Parathyroid adenoma (tissue), 2 donors: Measurements from ENCODE around the gene PDE7B.

Experiments used
- H2AFZ ChIP-seq: fragments of 300-600 bp; sonication (generic); one replicate; pipeline ENCODE4 v1.7.0; 2017; ENCODE audit warnings: antibody characterized with exemption, mild to moderate bottlenecking
- H3K27ac ChIP-seq: fragments of 300-600 bp; sonication (generic); one replicate; pipeline ENCODE4 v1.7.0; 2017
- H3K27me3 ChIP-seq: fragments of 300-600 bp; sonication (generic); one replicate; pipeline ENCODE4 v1.7.0; 2017; ENCODE audit warnings: low read length; ENCODE audit not compliant: control insufficient read depth, insufficient read depth
- H3K36me3 ChIP-seq: fragments of 300-600 bp; sonication (generic); one replicate; pipeline ENCODE4 v1.7.0; 2017; ENCODE audit warnings: low read length; ENCODE audit not compliant: control insufficient read depth, insufficient read depth
- H3K4me1 ChIP-seq: fragments of 300-600 bp; sonication (generic); one replicate; pipeline ENCODE4 v1.7.0; 2017; ENCODE audit warnings: control low read depth
- H3K4me2 ChIP-seq: fragments of 300-600 bp; sonication (generic); one replicate; pipeline ENCODE4 v1.7.0; 2017; ENCODE audit warnings: low read length
- H3K4me3 ChIP-seq: fragments of 300-600 bp; sonication (generic); one replicate; pipeline ENCODE4 v1.7.0; 2017; ENCODE audit warnings: low read depth, low read length
- H3K79me2 ChIP-seq: fragments of 300-600 bp; sonication (generic); one replicate; pipeline ENCODE4 v1.7.0; 2017; ENCODE audit warnings: control low read depth
- H3K9ac ChIP-seq: fragments of 300-600 bp; sonication (generic); one replicate; pipeline ENCODE4 v1.7.0; 2017; ENCODE audit warnings: mild to moderate bottlenecking
- H3K9me3 ChIP-seq: fragments of 300-600 bp; sonication (generic); one replicate; pipeline ENCODE4 v1.7.0; 2017; ENCODE audit warnings: low read length; ENCODE audit not compliant: control insufficient read depth
- CTCF ChIP-seq: fragments of 300-600 bp; sonication (generic); IDR thresholded peaks from one replicate; pipeline ENCODE4 v1.7.0; 2017; ENCODE audit warnings: antibody characterized with exemption, mild to moderate bottlenecking
- donor health status: primary hyperparathyroidism.

Gene PDE7B

DNA sequence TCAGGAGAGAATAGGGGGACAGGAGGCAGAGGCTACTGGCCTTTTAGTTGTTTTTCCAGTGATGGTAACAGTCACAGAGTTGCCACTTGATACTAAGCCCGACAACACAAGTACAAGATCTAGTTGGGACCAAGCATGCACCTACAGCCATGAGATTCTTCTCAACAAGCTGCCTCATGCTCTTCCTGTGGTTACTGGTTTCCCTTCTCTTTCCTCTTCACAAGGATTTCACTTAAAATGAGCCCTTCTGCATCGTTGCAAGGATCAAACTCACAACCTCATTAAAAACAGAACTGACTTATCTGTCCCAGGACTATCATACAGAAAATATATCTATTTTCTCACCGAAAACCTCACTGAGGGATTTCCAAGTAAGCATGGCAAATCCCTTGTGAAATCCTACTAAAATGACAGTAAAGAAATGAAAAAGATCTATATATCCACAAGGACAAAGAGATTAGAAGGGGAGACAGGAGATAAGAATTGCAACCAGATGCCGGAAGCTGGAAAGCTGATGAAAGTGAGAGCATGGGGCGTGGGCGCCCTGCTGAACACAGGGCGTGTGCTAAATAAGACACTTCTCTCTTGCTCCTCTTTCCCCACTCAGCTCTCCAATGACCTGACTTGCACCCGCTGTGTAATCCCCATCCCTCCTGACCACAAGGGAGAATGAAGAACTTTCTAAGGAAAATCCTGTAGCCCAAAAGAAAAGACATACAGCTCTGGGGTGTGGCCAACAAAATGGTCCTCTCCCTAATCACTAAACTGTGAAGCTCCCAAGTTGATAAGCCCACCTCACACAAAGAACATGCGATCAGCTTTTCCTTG, 385.2 kb downstream of the PDE7B start:
- Histone ChIP-seq H3K79me2 (no peaks in the 10 kb centered on the region), H3K9me3 (no peaks in the 10 kb centered on the region), H3K4me1 (no peaks in the 10 kb centered on the region), H3K27me3 (no peaks in the 10 kb centered on the region), H3K36me3 (no peaks in the 10 kb centered on the region), H3K4me2 (no peak overlapping the region), H2AFZ (no peak overlapping the region), H3K27ac (no peak overlapping the region), H3K9ac (no peak overlapping the region), H3K4me3 (no peak overlapping the region)
- no peak for TF ChIP-seq CTCF

- Histone ChIP-seq H3K4me2 (no peak overlapping the region), H3K4me1 (no peaks in the 10 kb centered on the region), H3K27ac (no peak overlapping the region), H3K36me3 (no peaks in the 10 kb centered on the region), H3K9ac (no peak overlapping the region), H3K79me2 (no peaks in the 10 kb centered on the region), H3K27me3 (no peaks in the 10 kb centered on the region), H2AFZ (no peak overlapping the region), H3K4me3 (no peak overlapping the region), H3K9me3 (no peaks in the 10 kb centered on the region)
- TF ChIP-seq CTCF, result no peak
Observed at GRCh38 chr6:136244061-136244616, 392.6 kb downstream of the PDE7B start.
